Panc1 (cell line): ENCODE measurements around the gene PRKCA. TPM values are rescaled to one million over a fixed set of nuclear protein-coding genes. Genes with fewer than 3 reads are reported as not detected.

ENCODE experiments used
- ATAC-seq: fragments of 200-7000 bp; cut with Tn5 transposase; 2 replicates; pipeline ENCODE4 v1.9.1; 2020; ENCODE audit warnings: mild to moderate bottlenecking, moderate library complexity
- BruUV-seq: library from RNA; stranded (reverse); fragments of 400-500 nt; replicated peaks from 2 replicates; lab custom pipeline; 2021; lab: Mats Ljungman, UMichigan
- CTCF ChIA-PET: fragments of 300-600 bp; sonication (Branson Sonifier 250); formaldehyde crosslinking; loops from one replicate; lab custom pipeline; 2022; ENCODE audit warnings: antibody characterized with exemption; lab: Charles Lee
- POLR2A ChIA-PET: fragments of 300-600 bp; sonication (Branson Sonifier 250); formaldehyde crosslinking; loops from one replicate; lab custom pipeline; 2022; ENCODE audit warnings: antibody characterized with exemption; lab: Charles Lee
- DNase-seq: peaks from one replicate; pipeline ENCODE4 v3.0.0-alpha.2; 2010; ENCODE audit warnings: low read depth, low spot score
- H3K27ac ChIP-seq: 2 replicates; pipeline ENCODE4 v1.5.1; 2011; ENCODE audit warnings: mild to moderate bottlenecking, low read length, inconsistent platforms
- H3K27me3 ChIP-seq: fragments of 200-500 bp; sonication (Bioruptor generic); 2 replicates; pipeline ENCODE4 v1.6.0; 2014; ENCODE audit warnings: low read length, inconsistent platforms; ENCODE audit not compliant: control insufficient read depth, insufficient read depth
- H3K36me3 ChIP-seq: fragments of 200-500 bp; sonication (Bioruptor generic); 2 replicates; pipeline ENCODE4 v1.5.1; 2014; ENCODE audit warnings: inconsistent platforms, mild to moderate bottlenecking, low read length, moderate library complexity; ENCODE audit not compliant: control insufficient read depth, insufficient read depth
- H3K4me1 ChIP-seq: 2 replicates; pipeline ENCODE4 v1.5.1; 2011; ENCODE audit warnings: inconsistent platforms, mild to moderate bottlenecking, low read length, moderate library complexity; ENCODE audit not compliant: control insufficient read depth, insufficient read depth
- H3K4me3 ChIP-seq, 2 experiments: 2 replicates each; pipeline ENCODE4 v1.5.1; 2011 to 2012; ENCODE audit warnings: low read depth in 2 of 2, low read length in 2 of 2, mild to moderate bottlenecking in 2 of 2, inconsistent platforms in 1 of 2, moderate library complexity in 1 of 2
- H3K9me3 ChIP-seq: fragments of 200-500 bp; sonication (Bioruptor generic); 2 replicates; pipeline ENCODE4 v1.5.1; 2014; ENCODE audit warnings: low read depth, mild to moderate bottlenecking, inconsistent platforms, low read length, moderate library complexity; ENCODE audit not compliant: control insufficient read depth, insufficient read depth
- TCF7L2 ChIP-seq: IDR thresholded peaks from 2 replicates; pipeline ENCODE4 v1.6.1; 2011; ENCODE audit warnings: mild to moderate bottlenecking, low read depth, low read length, inconsistent platforms
- in situ Hi-C: cut with HindIII; loops from 2 replicates; pipeline ENCODE4 v1.10.0; 2016; ENCODE audit warnings: low sequenced_read_pairs, low pct_unique_long_range_greater_than_20kb
- intact Hi-C: fragments of 100-400 bp; cut with micrococcal nuclease; formaldehyde crosslinking; loops from one replicate; pipeline ENCODE4 v1.10.0; 2022; ENCODE audit not compliant: unreplicated experiment
- total RNA-seq: library from RNA; stranded (reverse); gene quantifications from one replicate; pipeline ENCODE4 v1.2.1, GENCODE V29; 2021; ENCODE audit not compliant: unreplicated experiment
- TF ChIP-seq, protein P1 (sequence below), 2 experiments: IDR thresholded peaks; 2 replicates each; pipeline ENCODE4 v1.6.1; 2011 to 2012; ENCODE audit warnings: low read depth in 2 of 2, control low read depth in 1 of 2, low read length in 1 of 2, mild to moderate bottlenecking in 1 of 2, moderate library complexity in 1 of 2; ENCODE audit not compliant: insufficient read depth in 1 of 2
- TF ChIP-seq, protein P2 (sequence below): fragments of 450-650 bp; IDR thresholded peaks from 2 replicates; pipeline ENCODE4 v1.5.1; 2017; ENCODE audit warnings: mild to moderate bottlenecking

Gene PRKCA
- total RNA-seq, 1 experiment from 2014 or later = 53.0 TPM

DNA sequence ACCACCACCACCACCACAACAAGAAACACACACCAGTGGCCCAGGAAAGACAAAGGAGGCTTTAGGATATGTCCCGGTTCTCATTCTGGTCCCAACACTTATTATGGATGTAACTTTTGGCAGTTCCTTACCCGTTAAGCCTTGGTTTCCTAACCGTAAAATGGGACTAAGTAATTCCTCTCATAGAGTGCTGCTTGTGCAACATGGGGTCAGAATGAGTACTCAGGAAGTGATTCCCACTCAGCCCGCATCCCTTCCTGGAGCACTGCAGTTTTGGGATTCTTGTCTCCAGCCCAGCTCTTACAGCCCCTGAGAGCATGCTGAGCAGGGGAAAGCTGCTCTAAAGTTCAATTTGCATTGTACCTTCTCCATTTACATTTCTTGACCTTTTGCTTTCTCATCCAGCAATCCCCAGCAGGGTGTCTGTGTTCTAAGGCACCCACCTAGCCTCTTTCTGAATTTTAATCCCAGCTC, 262.6 kb downstream of the PRKCA start:
- Histone ChIP-seq H3K4me1 (peaks cover 32% of the 10 kb centered on the region), H3K4me3 (no peak overlapping the region), H3K9me3 (no peaks in the 10 kb centered on the region), H3K27ac (peak overlapping the region; percentile 75; the same call in 1 of the 2 replicates), H3K36me3 (no peaks in the 10 kb centered on the region), H3K27me3 (no peaks in the 10 kb centered on the region)
- in situ Hi-C loops = no loop called here
- ChIA-PET POLR2A (interaction anchor here (0.5 kb wide), 1 partner anchor 311 kb away, joined by 6 read pairs; no protein-coding TSS in a partner anchor), CTCF (no interaction called here)
- no TSS peak for BruUV-seq
- DNase-seq = no peak
- intact Hi-C loops = loop anchor here (5.0 to 10.0 kb wide), 2 partner anchors 100 to 308 kb away; no protein-coding TSS in a partner anchor
- no peak for ATAC-seq
- TF ChIP-seq TCF7L2 = no peak
- TF ChIP-seq, protein P1, sequence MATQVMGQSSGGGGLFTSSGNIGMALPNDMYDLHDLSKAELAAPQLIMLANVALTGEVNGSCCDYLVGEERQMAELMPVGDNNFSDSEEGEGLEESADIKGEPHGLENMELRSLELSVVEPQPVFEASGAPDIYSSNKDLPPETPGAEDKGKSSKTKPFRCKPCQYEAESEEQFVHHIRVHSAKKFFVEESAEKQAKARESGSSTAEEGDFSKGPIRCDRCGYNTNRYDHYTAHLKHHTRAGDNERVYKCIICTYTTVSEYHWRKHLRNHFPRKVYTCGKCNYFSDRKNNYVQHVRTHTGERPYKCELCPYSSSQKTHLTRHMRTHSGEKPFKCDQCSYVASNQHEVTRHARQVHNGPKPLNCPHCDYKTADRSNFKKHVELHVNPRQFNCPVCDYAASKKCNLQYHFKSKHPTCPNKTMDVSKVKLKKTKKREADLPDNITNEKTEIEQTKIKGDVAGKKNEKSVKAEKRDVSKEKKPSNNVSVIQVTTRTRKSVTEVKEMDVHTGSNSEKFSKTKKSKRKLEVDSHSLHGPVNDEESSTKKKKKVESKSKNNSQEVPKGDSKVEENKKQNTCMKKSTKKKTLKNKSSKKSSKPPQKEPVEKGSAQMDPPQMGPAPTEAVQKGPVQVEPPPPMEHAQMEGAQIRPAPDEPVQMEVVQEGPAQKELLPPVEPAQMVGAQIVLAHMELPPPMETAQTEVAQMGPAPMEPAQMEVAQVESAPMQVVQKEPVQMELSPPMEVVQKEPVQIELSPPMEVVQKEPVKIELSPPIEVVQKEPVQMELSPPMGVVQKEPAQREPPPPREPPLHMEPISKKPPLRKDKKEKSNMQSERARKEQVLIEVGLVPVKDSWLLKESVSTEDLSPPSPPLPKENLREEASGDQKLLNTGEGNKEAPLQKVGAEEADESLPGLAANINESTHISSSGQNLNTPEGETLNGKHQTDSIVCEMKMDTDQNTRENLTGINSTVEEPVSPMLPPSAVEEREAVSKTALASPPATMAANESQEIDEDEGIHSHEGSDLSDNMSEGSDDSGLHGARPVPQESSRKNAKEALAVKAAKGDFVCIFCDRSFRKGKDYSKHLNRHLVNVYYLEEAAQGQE (IDR thresholded peaks at IDR 0.05; ENCODE audit: insufficient read depth in 1 of 2, low read depth in 2 of 2, low read length in 1 of 2) = no peak

DNA sequence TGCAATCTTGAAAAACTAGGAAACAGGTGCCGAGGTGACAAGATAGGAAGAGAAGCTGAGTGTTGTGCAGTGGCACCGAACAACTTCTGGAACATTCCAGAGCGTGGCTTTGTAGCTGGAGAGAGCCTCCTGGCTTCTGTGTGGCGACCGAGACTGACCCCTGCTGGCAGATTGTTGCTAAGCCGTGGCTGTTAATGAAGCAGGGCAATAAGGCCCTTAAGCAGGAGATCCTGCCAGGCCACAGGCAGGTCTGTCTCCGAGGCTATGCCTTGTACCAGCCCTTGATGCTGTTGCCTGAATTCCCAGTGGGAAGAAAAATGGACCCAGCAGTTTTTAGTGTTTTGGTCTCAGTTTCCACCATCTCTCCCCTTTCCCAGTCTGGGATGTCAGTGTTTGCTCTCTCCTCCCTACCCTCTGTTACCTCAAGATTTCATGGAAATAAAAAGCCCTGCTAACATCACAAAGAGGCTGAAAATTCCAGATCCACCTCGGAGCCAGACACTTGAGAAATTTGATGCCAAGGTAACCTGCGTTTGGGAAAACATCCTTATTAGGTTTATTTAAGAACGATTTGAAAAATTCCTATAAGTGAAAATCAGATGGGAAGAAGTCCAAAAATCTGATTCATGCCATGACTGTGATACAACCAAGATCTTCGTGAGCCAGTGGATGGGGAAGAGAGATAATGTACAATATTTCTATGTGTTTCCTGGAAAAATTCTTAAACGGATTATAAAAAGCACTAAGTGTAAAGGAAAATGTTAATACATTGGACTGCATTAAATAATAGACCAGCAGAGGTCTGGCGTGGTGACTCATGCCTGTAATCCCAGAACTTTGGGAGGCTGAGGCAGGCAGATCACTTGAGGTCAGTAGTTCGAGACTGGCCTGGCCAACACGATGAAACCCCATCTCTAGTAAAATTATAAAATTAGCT, 265.1 kb downstream of the PRKCA start:
- Histone ChIP-seq H3K27me3 (no peaks in the 10 kb centered on the region), H3K36me3 (no peaks in the 10 kb centered on the region), H3K4me1 (peaks cover 41% of the 10 kb centered on the region), H3K4me3 (no peak overlapping the region), H3K9me3 (no peaks in the 10 kb centered on the region), H3K27ac (peak overlapping the region; percentile 75)
- POLR2A ChIA-PET = no interaction called here
- BruUV-seq = no TSS peak
- CTCF ChIA-PET = interaction anchor here (0.7 to 1.0 kb wide), 2 partner anchors 104 to 153 kb away, joined by 3 to 5 read pairs; no protein-coding TSS in a partner anchor
- intact Hi-C loops (loop anchor here (5.0 to 10.0 kb wide), 2 partner anchors 103 to 310 kb away; no protein-coding TSS in a partner anchor), in situ Hi-C loops (no loop called here)
- peak; percentile 62 for DNase-seq
- ATAC-seq = peak; percentile 86
- TF ChIP-seq, protein P1 (IDR thresholded peaks at IDR 0.05; ENCODE audit: insufficient read depth in 1 of 2, low read depth in 2 of 2, low read length in 1 of 2) = no peak
- TF ChIP-seq, protein P2, sequence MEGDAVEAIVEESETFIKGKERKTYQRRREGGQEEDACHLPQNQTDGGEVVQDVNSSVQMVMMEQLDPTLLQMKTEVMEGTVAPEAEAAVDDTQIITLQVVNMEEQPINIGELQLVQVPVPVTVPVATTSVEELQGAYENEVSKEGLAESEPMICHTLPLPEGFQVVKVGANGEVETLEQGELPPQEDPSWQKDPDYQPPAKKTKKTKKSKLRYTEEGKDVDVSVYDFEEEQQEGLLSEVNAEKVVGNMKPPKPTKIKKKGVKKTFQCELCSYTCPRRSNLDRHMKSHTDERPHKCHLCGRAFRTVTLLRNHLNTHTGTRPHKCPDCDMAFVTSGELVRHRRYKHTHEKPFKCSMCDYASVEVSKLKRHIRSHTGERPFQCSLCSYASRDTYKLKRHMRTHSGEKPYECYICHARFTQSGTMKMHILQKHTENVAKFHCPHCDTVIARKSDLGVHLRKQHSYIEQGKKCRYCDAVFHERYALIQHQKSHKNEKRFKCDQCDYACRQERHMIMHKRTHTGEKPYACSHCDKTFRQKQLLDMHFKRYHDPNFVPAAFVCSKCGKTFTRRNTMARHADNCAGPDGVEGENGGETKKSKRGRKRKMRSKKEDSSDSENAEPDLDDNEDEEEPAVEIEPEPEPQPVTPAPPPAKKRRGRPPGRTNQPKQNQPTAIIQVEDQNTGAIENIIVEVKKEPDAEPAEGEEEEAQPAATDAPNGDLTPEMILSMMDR = peak; percentile 86
